ENCODE results near the gene SLC2A4. TPM values are rescaled to one million over a fixed set of nuclear protein-coding genes. Genes with fewer than 3 reads are reported as not detected.
"Not testable (repeated sequence)": the region's sequence is repeated elsewhere in the genome, so short reads cannot be mapped to it uniquely, and the experiment has no call there.

SLC2A4 gene
- total RNA-seq, 4 donors from 2014 or later, result 1.8 to 25.9 (median 12.6) TPM

GRCh38 chr17:7241783-7242716 lies 39.5 kb upstream of the SLC2A4 start, which contains the start of gene GABARAP:
TSS of gene GABARAP (minus strand) at chr17:7242449. CDS start at chr17:7242330, 119 bp downstream.
- peak; percentile 95 to 96 for DNase-seq
- H3K4me3 ChIP-seq, result peak within 1 kb of the TSS; percentile 75 to 93
- H3K4me1 ChIP-seq, result peaks cover 7 to 9% of the 10 kb centered on the region in 2 donors
- no peaks in the 10 kb centered on the region for H3K9me3 ChIP-seq
- H3K27me3 ChIP-seq, result no peaks in the 10 kb centered on the region
- intact Hi-C loops (cut with DNase I; ENCODE audit: low total_unique reads), result no loop called here
- TF ChIP-seq, protein P1, sequence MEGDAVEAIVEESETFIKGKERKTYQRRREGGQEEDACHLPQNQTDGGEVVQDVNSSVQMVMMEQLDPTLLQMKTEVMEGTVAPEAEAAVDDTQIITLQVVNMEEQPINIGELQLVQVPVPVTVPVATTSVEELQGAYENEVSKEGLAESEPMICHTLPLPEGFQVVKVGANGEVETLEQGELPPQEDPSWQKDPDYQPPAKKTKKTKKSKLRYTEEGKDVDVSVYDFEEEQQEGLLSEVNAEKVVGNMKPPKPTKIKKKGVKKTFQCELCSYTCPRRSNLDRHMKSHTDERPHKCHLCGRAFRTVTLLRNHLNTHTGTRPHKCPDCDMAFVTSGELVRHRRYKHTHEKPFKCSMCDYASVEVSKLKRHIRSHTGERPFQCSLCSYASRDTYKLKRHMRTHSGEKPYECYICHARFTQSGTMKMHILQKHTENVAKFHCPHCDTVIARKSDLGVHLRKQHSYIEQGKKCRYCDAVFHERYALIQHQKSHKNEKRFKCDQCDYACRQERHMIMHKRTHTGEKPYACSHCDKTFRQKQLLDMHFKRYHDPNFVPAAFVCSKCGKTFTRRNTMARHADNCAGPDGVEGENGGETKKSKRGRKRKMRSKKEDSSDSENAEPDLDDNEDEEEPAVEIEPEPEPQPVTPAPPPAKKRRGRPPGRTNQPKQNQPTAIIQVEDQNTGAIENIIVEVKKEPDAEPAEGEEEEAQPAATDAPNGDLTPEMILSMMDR (IDR thresholded peaks at IDR 0.05), result peak in 1 of 4 experiments; percentile 14
- peak; percentile 70 to 76 for TF ChIP-seq POLR2A (IDR thresholded peaks at IDR 0.05)
- H3K27ac ChIP-seq, result peak within 1 kb of the TSS; percentile 95 to 99
- no peaks in the 10 kb centered on the region for H3K36me3 ChIP-seq

GRCh38 chr17:7242717-7243452 lies 38.6 kb upstream of the SLC2A4 start:
- no peaks in the 10 kb centered on the region for H3K36me3 ChIP-seq
- peak; percentile 95 to 97 for DNase-seq
- TF ChIP-seq POLR2A (IDR thresholded peaks at IDR 0.05), result peak; percentile 47 to 65
- TF ChIP-seq, protein P1 (IDR thresholded peaks at IDR 0.05), result no peak
- H3K4me3 ChIP-seq, result peak overlapping the region; percentile 75 to 93
- H3K27ac ChIP-seq, result peak overlapping the region; percentile 95 to 99
- no peaks in the 10 kb centered on the region for H3K27me3 ChIP-seq
- peaks cover 5 to 9% of the 10 kb centered on the region in 2 donors for H3K4me1 ChIP-seq
- intact Hi-C loops (cut with DNase I; ENCODE audit: low total_unique reads), result no loop called here
- no peaks in the 10 kb centered on the region for H3K9me3 ChIP-seq

- peak overlapping the region; percentile 95 to 99 for H3K27ac ChIP-seq
- H3K4me1 ChIP-seq, result peaks cover 5 to 9% of the 10 kb centered on the region in 2 donors
- H3K4me3 ChIP-seq, result peak overlapping the region; percentile 75 to 93
- H3K36me3 ChIP-seq, result no peaks in the 10 kb centered on the region
- H3K27me3 ChIP-seq, result no peaks in the 10 kb centered on the region
- TF ChIP-seq, protein P1 (IDR thresholded peaks at IDR 0.05), result no peak
- no peak for TF ChIP-seq POLR2A (IDR thresholded peaks at IDR 0.05)
- no peaks in the 10 kb centered on the region for H3K9me3 ChIP-seq
- intact Hi-C loops (cut with DNase I; ENCODE audit: low total_unique reads), result no loop called here
- no peak for DNase-seq
These were observed 38.1 kb upstream of the SLC2A4 start for GRCh38 chr17:7243453-7243729.

DNA sequence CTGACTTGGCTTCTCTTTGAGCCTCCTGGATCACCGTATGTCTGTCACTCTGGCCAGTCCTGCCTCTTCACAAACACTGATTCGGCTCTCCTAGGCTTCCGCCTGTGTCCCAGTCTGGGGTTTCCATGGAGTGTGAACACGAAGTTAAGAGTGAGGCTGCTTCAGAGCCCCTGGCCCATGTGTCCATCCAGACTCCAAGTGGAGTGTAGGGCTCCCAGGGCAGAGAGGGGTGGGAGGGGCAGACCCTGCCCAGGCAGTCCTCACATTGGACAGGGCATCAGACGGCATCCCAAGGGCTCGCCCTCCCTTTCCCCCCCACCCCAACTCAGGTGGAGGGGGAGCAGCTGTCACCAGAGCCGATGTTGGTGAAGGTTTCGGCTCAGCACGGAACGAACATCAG lies 37.7 kb upstream of the SLC2A4 start:
- H3K27me3 ChIP-seq; H3K4me1 ChIP-seq; intact Hi-C loops (cut with DNase I; ENCODE audit: low total_unique reads); H3K36me3 ChIP-seq; H3K9me3 ChIP-seq; DNase-seq; H3K4me3 ChIP-seq: not testable (repeated sequence)
- peak overlapping the region; percentile 95 to 99 for H3K27ac ChIP-seq

- Histone ChIP-seq H3K36me3 (no peaks in the 10 kb centered on the region), H3K4me3 (no peak overlapping the region), H3K9me3 (no peaks in the 10 kb centered on the region), H3K4me1 (peaks cover 0 to 14% of the 10 kb centered on the region in 2 donors), H3K27ac (no peak overlapping the region), H3K27me3 (no peaks in the 10 kb centered on the region)
- intact Hi-C loops (cut with DNase I; ENCODE audit: low total_unique reads), result no loop called here
- DNase-seq, result no peak
- no peak for TF ChIP-seq POLR2A (IDR thresholded peaks at IDR 0.05)
- TF ChIP-seq, protein P1 (IDR thresholded peaks at IDR 0.05), result no peak
These were observed 34.7 kb upstream of the SLC2A4 start for GRCh38 chr17:7246779-7247178.
